NCI-H524 treated with DMSO at 0.1 percent for 48 hours (cell line): ENCODE data around the gene EVA1C.

Experiments
- DNase-seq: peaks from one replicate; lab custom pipeline; 2025; lab: John Stamatoyannopoulos, UW

The EVA1C gene

GRCh38 chr21:32562426-32562825 is 149.9 kb downstream of the EVA1C start:
- DNase-seq, result no peak

- no peak for DNase-seq
These were observed 150.4 kb downstream of the EVA1C start for GRCh38 chr21:32562915-32563314.
